Osteoblast (primary cell): Measurements from ENCODE around the gene SMIM45.

ENCODE experiments used
- DNase-seq: peaks from one replicate; pipeline ENCODE4 v3.0.0; 2011; ENCODE audit warnings: low spot score, mixed read lengths; ENCODE audit not compliant: insufficient read length; ENCODE audit errors: missing footprints
- H2AFZ ChIP-seq: 2 replicates; pipeline ENCODE4 v1.6.0; 2011; ENCODE audit warnings: mild to moderate bottlenecking, low read length
- H3K27ac ChIP-seq: 2 replicates; pipeline ENCODE4 v1.5.1; 2011; ENCODE audit warnings: mild to moderate bottlenecking, low read depth, low read length, moderate library complexity
- H3K27me3 ChIP-seq: 2 replicates; pipeline ENCODE4 v1.6.0; 2012; ENCODE audit warnings: mild to moderate bottlenecking, control low read depth, inconsistent platforms, low read length, moderate library complexity; ENCODE audit not compliant: insufficient read depth
- H3K36me3 ChIP-seq: 2 replicates; pipeline ENCODE4 v1.5.1; 2011; ENCODE audit warnings: mild to moderate bottlenecking, low read length, control low read depth, moderate library complexity; ENCODE audit not compliant: insufficient read depth
- H3K4me1 ChIP-seq: 2 replicates; pipeline ENCODE4 v1.5.1; 2011; ENCODE audit warnings: mild to moderate bottlenecking, low read length, control low read depth, moderate library complexity; ENCODE audit not compliant: insufficient read depth
- H3K4me2 ChIP-seq: 2 replicates; pipeline ENCODE4 v1.6.0; 2011; ENCODE audit warnings: mild to moderate bottlenecking, low read length; ENCODE audit not compliant: insufficient read depth
- H3K4me3 ChIP-seq: fragments of 200-600 bp; sonication (generic); 3 replicates; pipeline ENCODE4 v1.5.1; 2012; ENCODE audit warnings: mild to moderate bottlenecking, low read length, inconsistent platforms; ENCODE audit not compliant: insufficient read depth
- H3K79me2 ChIP-seq: 2 replicates; pipeline ENCODE4 v1.6.0; 2012; ENCODE audit warnings: mild to moderate bottlenecking, low read length, control low read depth, inconsistent platforms; ENCODE audit not compliant: insufficient read depth
- H3K9me3 ChIP-seq: 2 replicates; pipeline ENCODE4 v1.5.1; 2011; ENCODE audit warnings: low read depth, low read length, control low read depth
- H4K20me1 ChIP-seq: 2 replicates; pipeline ENCODE4 v1.6.0; 2012; ENCODE audit warnings: mild to moderate bottlenecking, low read length, control low read depth; ENCODE audit not compliant: insufficient read depth
- CTCF ChIP-seq: IDR thresholded peaks from 2 replicates; pipeline ENCODE4 v1.5.1; 2011; ENCODE audit warnings: mild to moderate bottlenecking, low read depth, low read length, moderate library complexity; ENCODE audit errors: extremely low read depth

Gene SMIM45

GRCh38 chr22:41913842-41914534 is 38.0 kb upstream of the SMIM45 start:
- Histone ChIP-seq H3K4me1 (peaks cover 4% of the 10 kb centered on the region), H4K20me1 (no peaks in the 10 kb centered on the region), H3K9me3 (no peaks in the 10 kb centered on the region), H3K27me3 (peaks cover 74% of the 10 kb centered on the region), H3K27ac (no peak overlapping the region), H3K4me2 (no peak overlapping the region), H3K4me3 (no peak overlapping the region), H3K79me2 (no peaks in the 10 kb centered on the region), H2AFZ (no peak overlapping the region), H3K36me3 (no peaks in the 10 kb centered on the region)
- peak; percentile 87 for DNase-seq
- no peak for TF ChIP-seq CTCF

GRCh38 chr22:41914611-41915034 is 37.3 kb upstream of the SMIM45 start:
- H4K20me1 ChIP-seq = no peaks in the 10 kb centered on the region
- no peak overlapping the region for H2AFZ ChIP-seq
- H3K4me2 ChIP-seq = no peak overlapping the region
- H3K27me3 ChIP-seq = peaks cover 68% of the 10 kb centered on the region
- peak; percentile 90 for DNase-seq
- no peaks in the 10 kb centered on the region for H3K9me3 ChIP-seq
- H3K79me2 ChIP-seq = no peaks in the 10 kb centered on the region
- H3K27ac ChIP-seq = no peak overlapping the region
- peaks cover 10% of the 10 kb centered on the region for H3K4me1 ChIP-seq
- no peaks in the 10 kb centered on the region for H3K36me3 ChIP-seq
- no peak overlapping the region for H3K4me3 ChIP-seq
- TF ChIP-seq CTCF = no peak

- peak; percentile 95 for DNase-seq
- Histone ChIP-seq H2AFZ (no peak within 1 kb of the TSS), H3K4me2 (no peak within 1 kb of the TSS), H3K79me2 (no peaks in the 10 kb centered on the region), H3K36me3 (no peaks in the 10 kb centered on the region), H3K4me3 (no peak within 1 kb of the TSS), H3K9me3 (no peaks in the 10 kb centered on the region), H4K20me1 (no peaks in the 10 kb centered on the region), H3K27ac (no peak within 1 kb of the TSS), H3K4me1 (peaks cover 10% of the 10 kb centered on the region), H3K27me3 (peaks cover 66% of the 10 kb centered on the region)
- no peak for TF ChIP-seq CTCF
Observed at GRCh38 chr22:41915035-41915785, 36.7 kb upstream of the SMIM45 start, which contains the start of gene SHISA8. TSS of gene SHISA8 (minus strand) at chr22:41915074. CDS start at chr22:41914667, 407 bp downstream.

- no peaks in the 10 kb centered on the region for H3K9me3 ChIP-seq
- DNase-seq = peak; percentile 85
- peaks cover 59% of the 10 kb centered on the region for H3K27me3 ChIP-seq
- no peak overlapping the region for H3K27ac ChIP-seq
- H2AFZ ChIP-seq = no peak overlapping the region
- H4K20me1 ChIP-seq = no peaks in the 10 kb centered on the region
- no peak for TF ChIP-seq CTCF
- H3K4me1 ChIP-seq = peaks cover 10% of the 10 kb centered on the region
- no peak overlapping the region for H3K4me3 ChIP-seq
- H3K36me3 ChIP-seq = no peaks in the 10 kb centered on the region
- no peak overlapping the region for H3K4me2 ChIP-seq
- no peaks in the 10 kb centered on the region for H3K79me2 ChIP-seq
Observed at GRCh38 chr22:41915786-41916493, 36.0 kb upstream of the SMIM45 start.
